Thyroid gland (tissue), 4 donors: ENCODE data around the gene TNNI2. TPM values are rescaled to one million over a fixed set of nuclear protein-coding genes. Genes with fewer than 3 reads are reported as not detected.

Experiments used
- DNase-seq, 2 donors: peaks; one replicate each; pipeline ENCODE4 v3.0.0-alpha.2; 2019
- H3K27ac ChIP-seq, 3 donors: fragments of 200-600 bp; sonication (generic); 1 replicate in 2 of 3; 2 replicates in 1 of 3; pipeline ENCODE4 v1.5.1; 2016 to 2019; ENCODE audit warnings: mild to moderate bottlenecking in 1 of 3, moderate library complexity in 1 of 3
- H3K27me3 ChIP-seq: fragments of 200-600 bp; sonication (generic); one replicate; pipeline ENCODE4 v1.5.1; 2019
- H3K36me3 ChIP-seq, 2 donors: fragments of 200-600 bp; sonication (generic); one replicate each; pipeline ENCODE4 v1.5.1; 2016 to 2019
- H3K4me1 ChIP-seq, 2 donors: fragments of 200-600 bp; sonication (generic); one replicate each; pipeline ENCODE4 v1.5.1; 2017 to 2019
- H3K4me3 ChIP-seq, 3 donors: fragments of 200-600 bp; sonication (generic); replicated peaks in 1 of 3; 1 replicate in 2 of 3; 2 replicates in 1 of 3; pipeline ENCODE4 v1.5.1; 2016; ENCODE audit warnings: mild to moderate bottlenecking in 1 of 3
- H3K9me3 ChIP-seq: fragments of 200-600 bp; sonication (generic); one replicate; pipeline ENCODE4 v1.5.1; 2017
- CTCF ChIP-seq, 6 experiments: fragments of 200-600 bp in 3 of 6; fragments of 450-650 bp in 3 of 6; sonication (generic) in 3 of 6; IDR thresholded peaks; one replicate each; pipeline ENCODE4 v1.5.1; 2016 to 2019; ENCODE audit warnings: antibody characterized with exemption in 6 of 6, mild to moderate bottlenecking in 2 of 6, inconsistent platforms in 1 of 6, moderate library complexity in 1 of 6
- POLR2A ChIP-seq, 2 donors: fragments of 450-650 bp; IDR thresholded peaks; one replicate each; pipeline ENCODE4 v1.6.1; 2017; ENCODE audit warnings: antibody characterized with exemption in 2 of 2, mild to moderate bottlenecking in 2 of 2, moderate library complexity in 1 of 2
- WGBS, 2 donors: methylation state at CpG; one replicate each; pipeline ENCODE4 v1.1.5; 2017; 5-methylcytosine and 5-hydroxymethylcytosine counted together
- intact Hi-C: fragments of 100-400 bp; cut with DNase I; formaldehyde crosslinking; loops from one replicate; pipeline ENCODE4 v1.15.1; 2023
- microRNA-seq: library from miRNA; unstranded; fragments of <30 nt; microRNA quantifications from one replicate; pipeline ENCODE4, GENCODE V29; 2016
- small RNA-seq: library from RNA; depleted of rRNA; stranded (forward); fragments of <200 nt; gene quantifications from one replicate; pipeline ENCODE3, GENCODE V24; 2016
- total RNA-seq, 4 donors: library from RNA; depleted of rRNA; stranded (reverse); fragments of >200 nt; gene quantifications; one replicate each; pipeline ENCODE4 v1.2.3, GENCODE V29; 2016

The TNNI2 gene
- total RNA-seq, 4 donors from 2014 or later = not detected

GRCh38 chr11:1888811-1889210 lies 50.0 kb downstream of the TNNI2 start:
- no peak for TF ChIP-seq POLR2A (IDR thresholded peaks at IDR 0.05)
- TF ChIP-seq CTCF (IDR thresholded peaks at IDR 0.05) = no peak
- Histone ChIP-seq H3K4me1 (no peaks in the 10 kb centered on the region), H3K36me3 (no peaks in the 10 kb centered on the region), H3K27me3 (no peaks in the 10 kb centered on the region), H3K27ac (no peak overlapping the region), H3K9me3 (no peaks in the 10 kb centered on the region), H3K4me3 (no peak overlapping the region)
- WGBS, 2 donors = 86 to 91% methylated on average over 4 of the region's 6 CpGs
- intact Hi-C loops = no loop called here
- DNase-seq = no peak

- 73 to 77% methylated on average over 6 to 10 of the region's 34 CpGs for WGBS, 2 donors
- H3K36me3 ChIP-seq = no peaks in the 10 kb centered on the region
- H3K27me3 ChIP-seq = no peaks in the 10 kb centered on the region
- DNase-seq = no peak
- H3K4me3 ChIP-seq = no peak overlapping the region
- no peaks in the 10 kb centered on the region for H3K9me3 ChIP-seq
- H3K27ac ChIP-seq = no peak overlapping the region
- H3K4me1 ChIP-seq = no peaks in the 10 kb centered on the region
- TF ChIP-seq CTCF (IDR thresholded peaks at IDR 0.05) (no peak), POLR2A (IDR thresholded peaks at IDR 0.05) (no peak)
- intact Hi-C loops = no loop called here
Observed at GRCh38 chr11:1889224-1889930, 50.6 kb downstream of the TNNI2 start.

DNA sequence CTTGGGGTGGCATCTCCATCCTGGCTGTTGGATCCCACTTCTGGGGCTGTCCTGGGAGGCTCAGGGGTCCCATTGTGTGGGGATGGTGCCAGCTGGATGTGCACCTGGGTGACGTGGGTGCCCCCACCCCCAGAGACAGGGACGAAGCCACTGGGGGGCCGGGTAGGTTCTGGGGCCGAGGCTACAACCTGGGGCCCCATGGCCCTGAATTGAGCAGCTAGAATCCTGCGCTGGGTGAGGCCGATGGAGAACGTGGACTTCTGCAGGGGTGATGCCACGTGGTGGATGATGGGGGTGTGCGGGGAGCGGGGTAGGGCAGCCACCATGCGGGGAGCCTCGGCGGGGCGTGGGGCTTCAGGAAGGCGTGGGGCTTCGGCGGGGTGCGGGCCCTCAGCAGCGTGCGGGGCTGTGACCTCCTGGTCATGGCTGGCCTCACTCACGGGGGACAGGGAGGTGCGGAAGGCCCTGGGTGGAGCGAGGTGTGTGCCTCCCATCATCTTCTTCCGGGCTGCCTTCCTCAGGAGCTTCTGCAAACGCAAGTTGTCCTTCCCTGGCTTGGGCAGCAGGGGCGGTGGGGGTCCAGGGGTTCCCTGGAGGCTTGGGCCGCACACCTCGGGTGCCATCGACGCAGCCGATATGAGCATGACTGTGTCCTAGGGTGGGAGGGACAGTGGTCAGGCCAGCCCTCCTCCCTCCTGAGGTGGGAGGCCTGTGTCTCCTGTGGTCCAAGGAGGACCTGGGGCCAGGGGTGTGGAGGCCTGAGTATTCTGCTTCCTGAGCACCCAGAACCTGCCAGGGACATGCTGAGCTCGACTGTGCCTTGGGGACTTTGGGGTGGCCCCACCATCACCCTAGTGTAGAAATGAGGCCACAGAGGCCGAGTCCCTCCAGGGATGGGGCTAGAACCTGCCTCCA lies 51.4 kb downstream of the TNNI2 start:
- no peak for DNase-seq

More for the DNA sequence above, 51.4 kb downstream of the TNNI2 start:
- H3K9me3 ChIP-seq = no peaks in the 10 kb centered on the region
- no peaks in the 10 kb centered on the region for H3K27me3 ChIP-seq
- no peaks in the 10 kb centered on the region for H3K4me1 ChIP-seq
- no peak overlapping the region for H3K4me3 ChIP-seq
- WGBS, 2 donors = 88 to 93% methylated on average over 28 to 32 of the region's 33 CpGs
- intact Hi-C loops = no loop called here
- TF ChIP-seq POLR2A (IDR thresholded peaks at IDR 0.05) = no peak
- no peak for TF ChIP-seq CTCF (IDR thresholded peaks at IDR 0.05)
- H3K27ac ChIP-seq = no peak overlapping the region
- H3K36me3 ChIP-seq = no peaks in the 10 kb centered on the region

Small RNA genes within 50 kb of the gene (microRNA-seq; reads per million reads assigned to microRNA genes)
- gene MIR4298 = not detected
- not detected for gene MIR7847

Small RNA genes within 50 kb of the gene (small RNA-seq; reads per million reads assigned to genes)
- gene AC051649.1 = not detected
- not detected for gene MIR4298

Other genes with a start within 250 kb of the TNNI2 start
- not detected for gene KRTAP5-2, start 240.7 kb upstream of the TNNI2 start, total RNA-seq
- not detected for gene KRTAP5-3, start 230.5 kb upstream of the TNNI2 start, total RNA-seq
- not detected for gene KRTAP5-4, start 216.8 kb upstream of the TNNI2 start, total RNA-seq
- gene KRTAP5-5, start 209.2 kb upstream of the TNNI2 start, total RNA-seq = not detected
- not detected for gene KRTAP5-6, start 141.8 kb upstream of the TNNI2 start, total RNA-seq
- 100 to 1,000 TPM in 1 of 4 donors, 1 to 10 TPM in 1, under 1 TPM in 1, not detected in 1; 0.22 to 126 (median 1.5) TPM for gene IFITM10, start 88.4 kb upstream of the TNNI2 start, total RNA-seq
- gene CTSD, start 75.1 kb upstream of the TNNI2 start, total RNA-seq = 100 to 1,000 TPM; 363 to 577 (median 457) TPM
- gene SYT8, start 4.0 kb upstream of the TNNI2 start, total RNA-seq = not detected
- gene LSP1, start 14.1 kb downstream of the TNNI2 start, total RNA-seq = 10 to 100 TPM in 2 of 4 donors, 1 to 10 TPM in 2; 6.7 to 26.1 (median 10.5) TPM
- not detected for gene PRR33, start 52.9 kb downstream of the TNNI2 start, total RNA-seq
- 1 to 10 TPM in 3 of 4 donors, not detected in 1; 1.7 to 4.1 (median 2.6) TPM for gene TNNT3, start 80.7 kb downstream of the TNNI2 start, total RNA-seq
- gene MRPL23, start 108.4 kb downstream of the TNNI2 start, total RNA-seq = 100 to 1,000 TPM in 3 of 4 donors, 10 to 100 TPM in 1; 86.9 to 241 (median 159) TPM
- gene H19, start 158.9 kb downstream of the TNNI2 start, total RNA-seq = 10 to 100 TPM; 13.5 to 68.7 (median 19.4) TPM